GM19099 (cell line): ENCODE results near the gene ARSJ.

ENCODE experiments used
- POLR2A ChIP-seq: IDR thresholded peaks from 3 replicates; pipeline ENCODE4 v1.6.1; 2011; ENCODE audit warnings: low read depth; ENCODE audit not compliant: insufficient read length; ENCODE audit errors: extremely low read depth

The ARSJ gene

DNA sequence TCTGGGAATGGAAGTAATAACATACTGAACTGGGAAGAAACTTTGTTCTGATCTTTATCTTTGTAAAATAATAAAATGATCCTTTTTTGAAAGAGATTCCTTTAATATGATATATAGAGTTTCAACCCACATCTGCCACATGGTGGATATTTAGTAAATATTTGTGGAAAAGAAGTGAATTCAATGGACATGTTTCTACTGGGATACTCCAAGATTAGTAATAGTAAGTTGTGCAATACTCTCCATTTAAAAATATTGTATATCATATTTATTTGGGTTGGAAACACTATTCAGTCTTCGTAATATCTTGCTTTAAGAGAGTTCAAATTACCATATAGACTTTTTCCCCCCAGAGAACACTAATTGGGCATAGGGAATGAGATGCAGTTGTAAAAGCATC lies 17.8 kb upstream of the ARSJ start:
- no peak for TF ChIP-seq POLR2A

DNA sequence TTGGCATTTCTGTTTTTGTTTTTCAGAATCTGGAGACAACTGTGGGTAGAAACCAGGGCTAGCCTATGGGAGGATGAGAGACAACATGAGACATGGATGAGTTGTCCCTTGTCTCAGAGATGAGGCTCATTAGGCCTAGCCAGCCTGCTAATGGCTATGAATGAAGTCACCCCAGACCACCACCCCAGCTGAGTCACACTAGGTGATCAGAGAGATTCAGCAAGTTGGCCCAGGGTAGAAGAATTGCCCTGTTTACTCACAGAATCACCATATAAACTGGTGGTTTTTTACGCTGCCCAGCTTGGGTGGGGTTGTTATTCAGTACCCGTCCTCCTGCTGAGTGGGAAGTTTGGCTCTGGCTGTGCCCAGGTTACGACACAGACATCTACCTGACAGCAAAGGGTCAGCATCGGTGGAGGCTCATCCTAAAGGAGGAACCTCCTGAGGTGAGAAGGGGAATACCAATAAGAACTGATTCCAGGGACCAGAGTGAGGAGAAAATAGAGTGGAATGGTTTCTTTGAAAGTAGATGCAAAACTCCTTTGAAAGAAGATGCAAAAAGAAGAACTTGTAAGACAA lies 17.2 kb upstream of the ARSJ start:
- no peak for TF ChIP-seq POLR2A

DNA sequence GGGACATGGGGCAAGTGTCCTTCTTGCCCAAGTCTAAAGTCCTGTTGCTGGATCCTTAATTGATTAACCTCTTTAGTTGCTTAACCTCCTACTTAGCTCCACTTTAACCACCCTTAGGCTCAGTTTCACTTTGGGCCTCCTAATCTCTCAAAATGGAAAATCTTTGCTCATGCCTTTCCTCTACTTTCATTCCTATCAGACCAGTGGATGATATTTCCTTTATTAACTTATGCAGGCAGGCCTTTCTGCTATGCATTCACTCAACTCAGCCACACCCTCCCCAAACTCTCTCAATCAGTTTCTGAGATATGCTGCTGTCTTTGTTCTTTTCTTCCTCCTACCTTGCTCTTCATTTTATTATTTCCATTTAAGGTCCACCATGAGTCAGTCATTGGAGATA lies 14.4 kb upstream of the ARSJ start:
- TF ChIP-seq POLR2A, result no peak

DNA sequence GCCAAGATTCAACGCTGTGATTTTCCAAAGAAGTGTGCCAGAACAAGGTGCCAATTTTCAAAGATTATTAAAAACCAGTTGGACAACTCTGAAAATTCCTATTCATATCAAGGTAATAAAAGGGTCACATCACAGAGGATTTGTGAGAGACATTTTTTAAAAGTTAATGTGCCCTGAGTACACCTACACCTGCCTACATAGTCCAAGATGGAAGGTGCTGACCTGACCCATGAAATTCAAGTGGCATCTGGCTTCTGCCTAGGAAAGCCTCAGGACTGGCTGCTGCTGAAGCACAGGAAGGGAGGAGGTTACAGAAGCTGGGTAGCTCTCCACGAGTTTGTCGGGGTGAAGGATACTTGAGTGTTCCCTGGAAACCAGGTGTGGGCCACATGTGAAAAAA lies 11.4 kb upstream of the ARSJ start:
- no peak for TF ChIP-seq POLR2A

DNA sequence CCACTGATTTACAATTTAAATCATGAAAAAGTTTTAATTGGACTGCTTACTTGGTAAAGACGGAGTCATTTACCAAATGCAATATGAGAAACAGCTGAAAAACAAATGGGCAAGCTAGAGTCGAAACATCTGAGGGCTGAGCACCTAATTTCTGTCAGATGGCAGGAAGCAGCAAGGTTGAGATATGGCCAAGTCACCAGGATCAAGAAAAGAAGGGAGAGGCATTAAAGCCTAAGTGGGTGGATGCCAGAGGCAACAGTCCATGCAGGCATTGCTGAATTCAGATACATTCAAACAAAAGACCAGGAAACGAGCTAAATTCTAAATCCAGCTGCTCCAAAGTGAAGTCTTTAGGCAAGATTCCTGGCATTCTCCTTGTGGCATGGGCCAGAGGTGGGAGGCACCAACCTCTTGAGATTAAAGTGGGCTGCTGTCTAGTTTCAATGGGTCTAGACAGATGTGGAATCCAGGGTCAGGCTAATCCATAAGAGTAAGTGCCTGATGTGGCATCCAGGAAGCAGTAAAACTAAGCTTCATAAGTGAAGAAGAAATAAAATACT lies 8.0 kb upstream of the ARSJ start:
- TF ChIP-seq POLR2A, result no peak

DNA sequence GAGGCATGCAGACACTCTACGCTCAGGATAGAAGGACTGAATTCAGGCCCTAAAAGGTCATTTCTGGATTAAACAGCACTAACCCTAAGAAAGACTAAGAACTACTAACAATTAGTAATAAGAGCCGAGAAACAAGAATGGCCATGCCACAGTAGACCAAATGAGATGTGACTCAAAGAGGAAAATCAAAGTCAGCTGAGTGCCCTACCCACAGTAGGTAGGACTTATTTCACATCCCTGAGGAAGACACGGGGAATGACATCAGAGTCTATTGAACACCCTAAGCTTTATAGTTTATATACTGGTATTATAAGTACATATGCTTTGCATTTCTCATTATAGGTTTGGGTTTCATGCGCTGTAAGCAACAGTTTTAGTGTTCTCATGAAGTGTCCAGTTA lies 2.7 kb upstream of the ARSJ start:
- no peak for TF ChIP-seq POLR2A

DNA sequence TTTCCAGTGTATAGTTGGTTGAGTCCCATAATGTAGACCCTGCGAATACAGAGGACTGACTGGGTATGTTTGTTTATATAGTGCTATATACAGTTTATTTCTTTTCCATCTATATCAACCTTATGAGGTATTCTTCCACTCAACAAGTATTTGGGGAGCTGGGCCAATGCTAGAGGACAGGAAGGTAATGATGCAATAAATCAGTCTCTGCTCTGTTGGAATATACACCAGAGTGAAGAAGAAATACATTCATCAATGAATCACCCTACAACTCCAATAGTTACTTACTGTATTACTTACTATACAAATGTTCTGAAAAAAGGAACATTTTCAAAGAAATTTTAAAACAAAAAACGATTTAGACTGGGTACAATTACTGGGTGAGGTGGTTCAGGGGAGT lies 2.1 kb upstream of the ARSJ start:
- TF ChIP-seq POLR2A, result no peak

DNA sequence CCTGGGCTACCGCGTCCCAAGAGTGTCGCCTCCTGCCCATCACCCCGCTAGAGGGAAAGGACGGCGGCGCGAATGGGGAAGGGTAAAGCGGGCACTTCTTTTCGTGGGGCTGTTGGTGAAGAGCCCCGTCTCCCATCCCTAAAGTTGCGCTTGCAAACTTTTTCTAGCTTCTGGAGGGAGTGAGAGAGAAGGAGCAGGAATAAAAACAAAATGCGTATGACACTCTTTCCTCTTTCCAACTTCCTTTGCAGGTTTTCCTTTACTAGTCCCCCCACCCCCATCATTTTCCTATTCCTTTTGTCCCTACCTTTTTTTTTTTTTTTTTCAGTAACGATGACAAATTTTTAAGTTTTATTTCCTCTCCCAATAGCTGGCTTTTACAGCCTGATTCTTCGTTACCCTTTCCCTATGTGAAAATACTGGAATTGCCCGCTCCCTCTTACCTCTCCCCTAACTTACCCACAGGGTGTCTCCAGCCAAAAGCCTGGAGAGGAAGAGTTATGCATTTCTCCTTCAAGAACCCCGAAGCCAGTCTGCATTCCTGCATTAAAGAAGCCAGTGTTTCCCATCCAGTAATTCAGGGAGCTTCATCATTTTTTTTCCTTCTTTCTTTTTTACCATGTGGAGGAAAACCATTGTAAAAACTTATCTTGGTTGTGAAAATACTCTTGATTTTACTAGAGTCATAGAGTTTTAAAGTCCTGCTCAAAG lies 613 bp upstream of the ARSJ start:
- no peak for TF ChIP-seq POLR2A

DNA sequence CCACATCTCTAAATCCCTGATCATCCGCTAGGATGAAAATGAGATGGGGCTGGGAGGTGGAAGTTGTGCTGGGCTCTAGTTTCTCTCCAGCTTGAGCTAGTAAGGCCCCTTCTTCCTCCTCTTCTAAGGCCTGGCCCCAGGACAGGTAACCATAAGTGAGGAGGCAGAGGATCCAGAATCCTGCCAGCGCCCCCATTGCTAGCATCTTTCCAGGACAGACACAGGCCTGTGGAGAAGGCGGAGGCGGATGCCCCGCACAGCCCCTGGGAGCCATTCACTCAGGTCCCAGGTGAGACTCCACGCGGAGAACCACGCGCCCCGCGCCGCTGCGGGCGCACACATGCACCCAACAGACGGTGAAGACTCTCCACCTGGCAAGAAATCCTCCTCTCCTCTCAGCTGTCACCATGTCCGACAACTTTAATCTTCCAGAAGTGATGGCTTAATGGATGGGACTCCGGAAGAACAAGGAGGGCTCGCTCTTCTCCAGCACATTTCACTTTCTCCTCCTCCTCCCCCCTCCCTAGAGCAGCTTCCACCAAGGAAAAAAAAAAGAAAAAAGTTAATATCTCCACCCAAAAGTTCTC lies 793 bp downstream of the ARSJ start:
- TF ChIP-seq POLR2A, result no peak

DNA sequence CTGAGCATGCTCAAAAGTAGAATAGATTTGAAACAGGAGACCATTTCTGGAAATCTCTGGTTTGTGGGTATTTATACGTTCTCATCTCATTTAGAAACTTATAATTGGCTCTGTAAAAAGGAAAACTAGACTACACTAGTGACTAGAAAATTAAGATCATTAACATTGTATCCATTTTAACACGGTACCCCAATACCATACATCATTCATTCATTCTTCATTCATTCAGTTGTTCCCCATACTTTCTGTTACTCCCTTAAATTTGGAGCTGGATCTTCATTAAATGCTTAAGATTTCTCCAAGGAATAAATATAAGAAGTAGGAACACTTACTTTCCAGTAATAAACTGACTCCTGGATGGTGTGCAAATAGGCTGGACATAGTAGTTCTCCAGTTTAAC lies 1.3 kb downstream of the ARSJ start:
- no peak for TF ChIP-seq POLR2A

DNA sequence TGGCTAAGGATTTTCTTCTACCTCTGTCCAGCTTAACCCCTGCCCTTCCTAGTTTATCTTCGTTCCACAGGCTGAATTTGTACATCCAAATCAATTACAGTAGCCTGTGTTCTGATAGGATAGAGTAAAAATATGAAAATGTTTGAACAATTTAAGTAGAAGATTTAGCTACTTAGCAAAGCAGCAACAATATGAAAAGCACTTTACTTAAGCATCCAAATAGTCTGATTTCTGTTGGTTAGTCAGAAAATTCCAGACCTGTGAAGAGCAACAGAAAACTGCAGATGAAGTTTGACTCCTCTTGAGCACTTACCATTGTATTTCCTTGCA lies 2.0 kb downstream of the ARSJ start:
- TF ChIP-seq POLR2A, result no peak

DNA sequence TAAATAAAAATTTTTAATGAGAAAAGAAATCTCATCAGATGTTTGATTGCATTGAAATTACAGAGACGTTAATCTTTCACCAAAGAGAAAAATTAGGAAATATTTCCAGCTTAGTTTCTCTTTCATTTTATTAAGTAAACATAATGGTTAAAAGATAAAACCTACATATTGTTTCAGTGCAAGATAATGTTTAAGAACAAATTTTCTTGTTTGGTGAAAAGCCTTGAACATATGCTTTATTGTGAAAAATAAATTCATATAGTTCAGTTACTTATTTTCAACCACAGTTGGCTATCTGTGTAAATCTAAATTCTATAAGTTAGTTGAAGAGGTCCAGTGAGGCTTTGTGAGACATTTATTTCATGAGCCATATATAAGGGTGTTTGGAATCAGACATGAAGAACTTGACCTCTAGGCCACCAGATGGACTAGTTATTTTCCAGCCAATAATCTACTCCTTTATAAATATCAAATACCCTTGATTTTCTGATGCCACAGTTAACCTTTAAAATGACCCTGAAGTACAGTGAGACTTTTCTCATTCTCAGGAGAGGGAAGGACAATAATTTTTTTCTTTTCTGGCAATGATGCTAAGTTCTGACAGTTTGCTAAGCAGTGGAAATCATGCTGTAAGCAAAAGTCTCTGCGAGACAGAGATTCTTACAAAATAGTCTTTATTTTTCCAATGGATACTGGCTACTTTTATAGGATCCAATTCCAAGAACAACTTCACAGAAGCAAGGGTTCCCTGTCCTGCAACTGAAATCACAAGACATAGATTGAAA lies 2.5 kb downstream of the ARSJ start:
- TF ChIP-seq POLR2A, result no peak

DNA sequence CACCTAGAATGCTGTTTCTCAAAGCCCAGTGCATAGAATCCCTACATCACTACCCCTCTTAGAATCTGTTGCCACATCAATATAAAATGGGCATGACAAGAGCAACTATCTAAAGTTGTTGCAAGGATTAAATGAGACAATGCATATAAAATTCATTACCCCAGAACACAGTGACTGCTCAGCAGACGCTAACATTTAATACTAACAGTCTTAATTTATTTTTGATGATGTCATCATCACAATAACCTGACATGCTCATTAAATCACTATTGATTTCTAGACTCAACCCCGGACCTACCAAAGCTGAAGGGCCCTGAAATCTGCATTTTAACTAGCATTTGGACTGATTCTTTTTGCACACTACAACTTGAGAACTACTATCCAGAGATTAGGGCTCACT lies 3.9 kb downstream of the ARSJ start:
- no peak for TF ChIP-seq POLR2A

DNA sequence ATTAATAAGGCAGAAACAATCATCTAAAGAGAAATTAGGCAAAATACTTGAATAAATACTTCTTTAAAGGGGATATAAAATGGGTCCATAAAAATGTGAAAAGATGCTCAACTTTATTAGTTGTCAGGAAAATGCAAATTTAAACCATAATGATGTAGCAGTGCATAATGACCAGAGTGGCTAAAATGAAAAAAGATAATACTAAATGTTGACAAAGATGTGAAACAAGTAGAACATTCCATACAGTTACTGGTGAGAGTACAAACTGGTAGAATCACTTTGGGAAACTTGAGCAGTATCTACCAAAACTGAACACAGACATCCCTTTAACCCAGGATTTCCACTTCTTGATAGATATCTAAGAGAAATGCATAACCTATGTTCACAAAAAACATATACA lies 5.0 kb downstream of the ARSJ start:
- TF ChIP-seq POLR2A, result no peak

DNA sequence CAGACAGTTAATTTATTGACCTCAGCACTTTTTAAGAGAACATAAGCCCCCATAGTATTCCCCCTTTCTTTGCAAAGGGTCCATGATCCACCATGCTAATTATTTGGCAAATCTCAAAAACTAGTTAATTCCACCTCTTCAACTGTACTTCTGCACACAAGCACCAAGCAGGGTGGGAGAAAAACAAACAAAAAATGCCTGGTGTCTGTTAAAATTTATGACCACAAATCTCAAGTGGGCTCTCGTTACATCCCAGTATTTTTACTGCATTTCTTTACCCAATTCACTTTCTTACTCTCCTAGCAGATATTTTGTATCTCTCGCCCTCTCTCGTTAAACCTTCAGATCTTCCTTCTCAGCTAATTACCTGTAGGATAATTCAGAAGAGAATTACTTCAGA lies 6.1 kb downstream of the ARSJ start:
- TF ChIP-seq POLR2A, result no peak

DNA sequence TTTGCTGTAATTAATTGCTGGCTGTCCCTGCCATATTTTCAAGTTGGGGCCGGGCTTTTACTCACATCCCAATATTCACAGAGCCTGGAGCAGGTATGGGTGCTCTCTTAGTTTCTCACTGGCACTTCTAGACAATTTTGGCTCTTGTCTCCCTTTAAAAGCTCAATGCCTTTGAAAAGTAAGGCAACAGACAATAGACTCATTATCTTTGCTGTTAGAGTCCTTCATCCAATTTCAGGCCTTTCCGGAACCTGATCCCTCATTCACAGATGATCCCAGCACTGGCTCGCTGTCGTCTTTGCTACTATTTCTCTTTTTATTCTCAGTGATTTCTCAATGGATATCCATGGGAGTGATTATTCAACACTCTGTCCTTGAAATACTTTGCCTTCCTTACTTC lies 6.7 kb downstream of the ARSJ start:
- TF ChIP-seq POLR2A, result no peak
